Measurements from ENCODE around the gene SMTNL2.
A peak's percentile ranks its signal among the peaks of the same experiment; 100 is the strongest.
"Not testable (repeated sequence)": the region's sequence is repeated elsewhere in the genome, so short reads cannot be mapped to it uniquely, and the experiment has no call there.

Gene SMTNL2

GRCh38 chr17:4642286-4642685 lies 58.0 kb downstream of the SMTNL2 start:
- peaks cover 95% of the 10 kb centered on the region for H3K27me3 Mint-ChIP-seq (ENCODE audit: low read depth, poor library complexity)
- DNase-seq, result no peak
- H3K4me3 Mint-ChIP-seq, result peak overlapping the region; percentile 55

GRCh38 chr17:4643676-4644075 lies 59.3 kb downstream of the SMTNL2 start:
- no peak for DNase-seq
- no peak for TF ChIP-seq CTCF (IDR thresholded peaks at IDR 0.05)
- Mint-ChIP-seq H3K27ac (no peak overlapping the region), H3K4me3 (no peak overlapping the region), H3K36me3 (ENCODE audit: low read depth) (no peaks in the 10 kb centered on the region), H3K9me3 (peaks cover 12% of the 10 kb centered on the region), H3K4me1 (peaks cover 37% of the 10 kb centered on the region), H3K27me3 (ENCODE audit: low read depth, poor library complexity) (peaks cover 92% of the 10 kb centered on the region)

More at GRCh38 chr17:4642286-4642685, 58.0 kb downstream of the SMTNL2 start:
- Mint-ChIP-seq H3K9me3 (peaks cover 12% of the 10 kb centered on the region), H3K27ac (no peak overlapping the region), H3K36me3 (ENCODE audit: low read depth) (no peaks in the 10 kb centered on the region), H3K4me1 (peaks cover 29% of the 10 kb centered on the region)
- no peak for TF ChIP-seq CTCF (IDR thresholded peaks at IDR 0.05)

- H3K36me3 Mint-ChIP-seq (ENCODE audit: low read depth), result no peaks in the 10 kb centered on the region
- peaks cover 12% of the 10 kb centered on the region for H3K9me3 Mint-ChIP-seq
- DNase-seq, result no peak
- H3K4me1 Mint-ChIP-seq, result peaks cover 30% of the 10 kb centered on the region
- no peak overlapping the region for H3K27ac Mint-ChIP-seq
- no peak for TF ChIP-seq CTCF (IDR thresholded peaks at IDR 0.05)
- no peak overlapping the region for H3K4me3 Mint-ChIP-seq
- H3K27me3 Mint-ChIP-seq (ENCODE audit: low read depth, poor library complexity), result peaks cover 96% of the 10 kb centered on the region
Measured at GRCh38 chr17:4645642-4646041, 61.3 kb downstream of the SMTNL2 start.

GRCh38 chr17:4648741-4649140 lies 64.4 kb downstream of the SMTNL2 start:
- H3K27ac Mint-ChIP-seq, result no peak overlapping the region
- peaks cover 78% of the 10 kb centered on the region for H3K27me3 Mint-ChIP-seq (ENCODE audit: low read depth, poor library complexity)
- H3K36me3 Mint-ChIP-seq (ENCODE audit: low read depth), result no peaks in the 10 kb centered on the region
- peaks cover 12% of the 10 kb centered on the region for H3K9me3 Mint-ChIP-seq
- H3K4me1 Mint-ChIP-seq, result peaks cover 11% of the 10 kb centered on the region
- no peak for DNase-seq
- no peak for TF ChIP-seq CTCF (IDR thresholded peaks at IDR 0.05)
- H3K4me3 Mint-ChIP-seq, result no peak overlapping the region

GRCh38 chr17:4652997-4653396 lies 68.7 kb downstream of the SMTNL2 start:
- Mint-ChIP-seq H3K27me3 (ENCODE audit: low read depth, poor library complexity) (peaks cover 38% of the 10 kb centered on the region), H3K4me3 (no peak overlapping the region)
- TF ChIP-seq CTCF (IDR thresholded peaks at IDR 0.05), result no peak

GRCh38 chr17:4655933-4656332 lies 71.6 kb downstream of the SMTNL2 start:
- not testable (repeated sequence) for H3K36me3 Mint-ChIP-seq (ENCODE audit: low read depth); H3K4me3 Mint-ChIP-seq; DNase-seq; H3K4me1 Mint-ChIP-seq; H3K9me3 Mint-ChIP-seq; H3K27ac Mint-ChIP-seq
- peaks cover 18% of the 10 kb centered on the region for H3K27me3 Mint-ChIP-seq (ENCODE audit: low read depth, poor library complexity)

More at GRCh38 chr17:4652997-4653396, 68.7 kb downstream of the SMTNL2 start:
- H3K27ac Mint-ChIP-seq, result no peak overlapping the region
- H3K36me3 Mint-ChIP-seq (ENCODE audit: low read depth), result no peaks in the 10 kb centered on the region
- no peaks in the 10 kb centered on the region for H3K9me3 Mint-ChIP-seq
- DNase-seq, result no peak
- peaks cover 9% of the 10 kb centered on the region for H3K4me1 Mint-ChIP-seq
